GM12864 (cell line): Measurements from ENCODE around the gene SMYD3.

Source experiments
- DNase-seq: peaks from one replicate; pipeline ENCODE4 v3.0.0-alpha.2; 2011; ENCODE audit warnings: low read depth
- H3K4me3 ChIP-seq: 2 replicates; pipeline ENCODE4 v1.5.1; 2011; ENCODE audit warnings: mild to moderate bottlenecking, low read depth, low read length, control low read depth
- CTCF ChIP-seq: IDR thresholded peaks from 2 replicates; pipeline ENCODE4 v1.5.1; 2011; ENCODE audit warnings: low read depth, mild to moderate bottlenecking, moderate library complexity, low read length, control low read depth, inconsistent platforms; ENCODE audit errors: missing control alignments

SMYD3 gene

GRCh38 chr1:246040200-246040890, 466.7 kb downstream of the SMYD3 start:
- TF ChIP-seq CTCF, result no peak
- no peak for DNase-seq
- no peak overlapping the region for H3K4me3 ChIP-seq

DNA sequence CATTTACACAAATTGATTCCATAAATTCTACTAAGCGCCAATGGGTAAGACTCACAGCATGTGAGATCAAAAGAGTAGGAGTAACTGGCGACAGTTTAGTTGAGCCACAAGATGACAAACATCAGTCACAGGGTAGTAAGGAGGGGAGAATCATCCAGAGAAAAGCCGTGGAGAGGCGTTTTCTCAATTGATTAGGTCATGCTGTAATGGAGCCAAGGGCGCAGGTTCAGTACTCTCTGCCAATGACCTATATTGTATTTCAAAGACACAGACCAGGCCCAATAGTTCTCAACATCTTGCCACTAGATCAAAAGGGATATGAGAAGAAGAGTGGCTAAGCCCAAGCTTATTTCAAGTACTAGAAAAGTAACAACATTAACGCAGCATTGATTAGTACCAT, 467.5 kb downstream of the SMYD3 start:
- no peak overlapping the region for H3K4me3 ChIP-seq
- TF ChIP-seq CTCF, result no peak
- DNase-seq, result no peak

DNA sequence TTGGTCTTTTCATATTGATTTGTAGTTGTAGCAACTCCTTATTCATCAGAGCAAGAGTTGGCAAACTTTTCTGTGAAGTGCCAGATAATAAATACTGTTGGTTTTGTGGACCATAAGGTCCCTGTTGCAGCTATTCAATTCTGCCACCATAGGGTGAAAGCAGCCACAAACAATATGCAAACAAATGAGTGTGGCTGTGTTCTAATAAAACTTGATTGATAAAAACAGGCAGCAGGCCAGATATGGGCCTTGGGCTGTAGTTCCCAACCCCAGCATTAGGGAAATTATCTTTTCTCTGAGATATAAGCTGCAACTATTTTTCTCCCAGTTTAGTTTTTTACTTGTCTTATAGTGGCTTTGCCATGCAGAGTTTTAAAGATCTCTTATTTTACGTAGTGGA, 469.2 kb downstream of the SMYD3 start:
- DNase-seq, result no peak
- H3K4me3 ChIP-seq, result no peak overlapping the region
- no peak for TF ChIP-seq CTCF

- TF ChIP-seq CTCF, result no peak
- no peak for DNase-seq
- H3K4me3 ChIP-seq, result no peak overlapping the region
Measured at GRCh38 chr1:246036175-246036574, 470.9 kb downstream of the SMYD3 start.

DNA sequence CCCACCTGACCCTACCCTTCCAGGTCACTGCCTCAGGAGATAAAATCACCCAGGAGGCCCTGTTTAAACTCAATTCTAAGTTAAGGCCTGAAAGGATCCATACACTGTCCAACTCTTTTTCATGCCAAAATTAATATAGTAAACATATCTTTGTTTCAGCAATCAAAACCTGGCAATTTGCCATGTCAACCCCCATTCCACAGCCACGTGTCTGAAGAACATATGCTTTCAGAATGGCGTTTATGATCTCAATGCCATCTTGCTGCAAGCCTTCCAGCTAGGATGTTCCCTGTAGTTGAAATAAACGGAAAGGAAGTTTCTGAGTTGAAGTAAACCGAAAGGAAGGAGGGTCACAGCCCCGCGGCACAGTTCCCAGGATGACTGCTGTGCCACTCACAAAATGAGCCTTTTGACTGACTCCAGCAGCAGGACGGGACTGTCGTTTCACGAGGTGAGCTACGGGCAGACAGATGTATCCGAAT, 472.0 kb downstream of the SMYD3 start:
- no peak for TF ChIP-seq CTCF
- no peak overlapping the region for H3K4me3 ChIP-seq
- DNase-seq, result no peak

GRCh38 chr1:246034630-246035029, 472.4 kb downstream of the SMYD3 start:
- H3K4me3 ChIP-seq, result no peak overlapping the region
- TF ChIP-seq CTCF, result no peak
- DNase-seq, result no peak

DNA sequence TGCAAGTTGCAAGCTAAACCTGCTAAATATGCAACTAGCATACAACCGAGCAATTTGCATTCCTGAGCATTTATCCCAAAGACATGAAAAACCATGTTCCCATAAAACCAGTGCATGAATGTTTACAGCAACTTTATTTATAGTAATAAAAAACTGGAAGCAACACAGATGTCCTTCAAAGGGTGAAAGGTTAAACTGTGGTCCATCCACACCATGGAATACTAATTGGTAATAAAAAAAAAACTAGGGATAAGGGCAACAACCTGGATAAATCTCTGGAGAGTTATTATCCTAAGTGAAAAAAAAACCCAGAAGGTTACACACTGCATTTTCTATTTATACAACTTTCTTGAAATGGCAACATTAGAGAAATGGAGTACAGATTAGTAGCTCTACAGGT, 474.1 kb downstream of the SMYD3 start:
- no peak for TF ChIP-seq CTCF
- DNase-seq, result no peak
- H3K4me3 ChIP-seq, result no peak overlapping the region
